HepG2 (cell line): ENCODE data around the gene DNAJC28. TPM values are rescaled to one million over a fixed set of nuclear protein-coding genes. Genes with fewer than 3 reads are reported as not detected.

Source experiments
- AKAP8 ChIP-seq: sonication (generic); formaldehyde crosslinking; IDR thresholded peaks from 2 replicates; pipeline ENCODE4 v1.5.1; 2020; ENCODE audit warnings: mild to moderate bottlenecking, missing genetic modification reagents
- ATF6 ChIP-seq: sonication (generic); formaldehyde crosslinking; conservative IDR thresholded peaks from 2 replicates; pipeline ENCODE4 v1.4.0; 2020; ENCODE audit warnings: missing genetic modification reagents
- GZF1 ChIP-seq: sonication (generic); formaldehyde crosslinking; IDR thresholded peaks from 2 replicates; pipeline ENCODE4 v1.5.1; 2020; ENCODE audit warnings: mild to moderate bottlenecking, missing genetic modification reagents
- HMG20B ChIP-seq: conservative IDR thresholded peaks from 2 replicates; pipeline ENCODE4 v1.6.1; 2016; ENCODE audit warnings: missing genetic modification reagents, missing compliant biosample characterization
- IRF1 ChIP-seq: sonication (generic); formaldehyde crosslinking; IDR thresholded peaks from 2 replicates; pipeline ENCODE4 v1.4.0; 2020; ENCODE audit warnings: low read depth, mild to moderate bottlenecking, missing genetic modification reagents
- KLF6 ChIP-seq: IDR thresholded peaks from 2 replicates; pipeline ENCODE4 v1.8.0; 2016; ENCODE audit warnings: missing biosample characterization, missing genetic modification reagents
- NCOA1 ChIP-seq: sonication (generic); formaldehyde crosslinking; IDR thresholded peaks from 2 replicates; pipeline ENCODE4 v1.9.0; 2021; ENCODE audit warnings: missing genetic modification reagents
- STAT5B ChIP-seq: sonication (generic); formaldehyde crosslinking; IDR thresholded peaks from 2 replicates; pipeline ENCODE4 v1.4.0; 2020; ENCODE audit warnings: missing genetic modification reagents
- TBX3 ChIP-seq: fragments of 450-650 bp; IDR thresholded peaks from 2 replicates; pipeline ENCODE4 v1.6.1; 2017; ENCODE audit warnings: antibody characterized with exemption, mild to moderate bottlenecking, inconsistent platforms, borderline replicate concordance
- ZBTB7A ChIP-seq: sonication (generic); formaldehyde crosslinking; IDR thresholded peaks from 2 replicates; pipeline ENCODE4 v1.8.0; 2022; ENCODE audit warnings: mild to moderate bottlenecking, missing genetic modification reagents
- ZMYM3 ChIP-seq: sonication (generic); formaldehyde crosslinking; IDR thresholded peaks from 2 replicates; pipeline ENCODE4 v1.5.1; 2020; ENCODE audit warnings: mild to moderate bottlenecking, missing genetic modification reagents
- ZNF275 ChIP-seq: sonication (generic); formaldehyde crosslinking; IDR thresholded peaks from 2 replicates; pipeline ENCODE4 v1.8.0; 2022; ENCODE audit warnings: missing genetic modification reagents, mild to moderate bottlenecking, inconsistent platforms, borderline replicate concordance
- ZNF282 ChIP-seq: fragments of 450-650 bp; IDR thresholded peaks from 2 replicates; pipeline ENCODE4 v1.6.1; 2018; ENCODE audit not compliant: partially characterized antibody
- ZNF574 ChIP-seq: sonication (generic); formaldehyde crosslinking; IDR thresholded peaks from 2 replicates; pipeline ENCODE4 v1.4.0; 2020; ENCODE audit warnings: missing genetic modification reagents
- ZNF800 ChIP-seq: sonication (generic); formaldehyde crosslinking; IDR thresholded peaks from 2 replicates; pipeline ENCODE4 v1.4.0; 2020; ENCODE audit warnings: missing genetic modification reagents
- ZSCAN5A ChIP-seq: sonication (generic); formaldehyde crosslinking; IDR thresholded peaks from 2 replicates; pipeline ENCODE4 v1.8.0; 2022; ENCODE audit warnings: mild to moderate bottlenecking, missing genetic modification reagents, borderline replicate concordance
- polyA plus RNA-seq, 8 experiments: library from polyadenylated mRNA; depleted of rRNA in 3 of 8; stranded (reverse) in 7 of 8; unstranded in 1 of 8; fragments of >200 nt; fragmentation: Illumina TruSeq in 4 of 8; extraction: Trizol in 4 of 8; gene quantifications; 2 replicates each; pipeline versions ENCODE4 v1.2.1 to v1.2.3, GENCODE V29; 2011 to 2016; ENCODE audit warnings: low read depth in 4 of 8, missing spikeins in 1 of 8, mixed read lengths in 1 of 8; ENCODE audit not compliant: insufficient read depth in 1 of 8
- total RNA-seq, 5 experiments: library from RNA; depleted of rRNA; stranded (reverse); fragments of >200 nt; fragmentation: Illumina TruSeq; extraction: Trizol; gene quantifications; 2 replicates each; pipeline ENCODE4 v1.2.3, GENCODE V29; 2016; ENCODE audit warnings: low read depth in 1 of 5

The DNAJC28 gene
- total and polyA plus RNA-seq, 2 of the 13 experiments (the other 11 are each of a cell fraction or from before 2014, with no cell fraction given), result 1.5 to 3.3 TPM

- TF ChIP-seq ATF6 (CRISPR knock-in tag), result no peak
- peak; percentile 48; the same call in 1 of the 2 replicates for TF ChIP-seq KLF6 (CRISPR knock-in tag)
- TF ChIP-seq ZNF275, result no peak
- no peak for TF ChIP-seq IRF1
- TF ChIP-seq ZNF800 (CRISPR knock-in tag), result no peak; the same call in 1 of the 2 replicates
- TF ChIP-seq ZBTB7A (CRISPR knock-in tag), result no peak
- TF ChIP-seq TBX3, result no peak
- no peak for TF ChIP-seq AKAP8 (CRISPR knock-in tag)
- no peak for TF ChIP-seq ZNF282
- TF ChIP-seq ZSCAN5A, result no peak; the same call in 1 of the 2 replicates
- no peak for TF ChIP-seq NCOA1
- TF ChIP-seq STAT5B, result no peak
- no peak for TF ChIP-seq ZMYM3 (CRISPR knock-in tag)
- TF ChIP-seq ZNF574, result peak; percentile 97
- TF ChIP-seq GZF1 (CRISPR knock-in tag), result 0 out of 2 replicates have a peak, but pooled peaks have one; percentile 26
- TF ChIP-seq HMG20B (CRISPR knock-in tag), result 0 out of 2 replicates have a peak, but pooled peaks have one; percentile 58
Measured at GRCh38 chr21:33479679-33480480, 11.6 kb downstream of the DNAJC28 start, which contains the start of gene TMEM50B (continued).
